Limb (tissue), 2 donors: ENCODE data around the gene TCFL5.

Experiments used
- DNase-seq, 2 donors: peaks; one replicate each; pipeline ENCODE4 v3.0.0-alpha.2; 2016; ENCODE audit errors: extremely low spot score in 2 of 2

Gene TCFL5

DNA sequence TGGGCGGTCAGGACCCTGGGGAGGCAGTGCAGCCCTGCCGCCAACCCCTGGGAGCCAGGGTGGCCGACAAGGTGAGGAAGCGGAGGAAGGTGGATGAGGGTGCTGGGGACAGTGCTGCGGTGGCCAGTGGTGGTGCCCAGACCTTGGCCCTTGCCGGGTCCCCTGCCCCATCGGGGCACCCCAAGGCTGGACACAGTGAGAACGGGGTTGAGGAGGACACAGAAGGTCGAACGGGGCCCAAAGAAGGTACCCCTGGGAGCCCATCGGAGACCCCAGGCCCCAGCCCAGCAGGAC is 48.8 kb downstream of the TCFL5 start:
- DNase-seq: no peak

DNA sequence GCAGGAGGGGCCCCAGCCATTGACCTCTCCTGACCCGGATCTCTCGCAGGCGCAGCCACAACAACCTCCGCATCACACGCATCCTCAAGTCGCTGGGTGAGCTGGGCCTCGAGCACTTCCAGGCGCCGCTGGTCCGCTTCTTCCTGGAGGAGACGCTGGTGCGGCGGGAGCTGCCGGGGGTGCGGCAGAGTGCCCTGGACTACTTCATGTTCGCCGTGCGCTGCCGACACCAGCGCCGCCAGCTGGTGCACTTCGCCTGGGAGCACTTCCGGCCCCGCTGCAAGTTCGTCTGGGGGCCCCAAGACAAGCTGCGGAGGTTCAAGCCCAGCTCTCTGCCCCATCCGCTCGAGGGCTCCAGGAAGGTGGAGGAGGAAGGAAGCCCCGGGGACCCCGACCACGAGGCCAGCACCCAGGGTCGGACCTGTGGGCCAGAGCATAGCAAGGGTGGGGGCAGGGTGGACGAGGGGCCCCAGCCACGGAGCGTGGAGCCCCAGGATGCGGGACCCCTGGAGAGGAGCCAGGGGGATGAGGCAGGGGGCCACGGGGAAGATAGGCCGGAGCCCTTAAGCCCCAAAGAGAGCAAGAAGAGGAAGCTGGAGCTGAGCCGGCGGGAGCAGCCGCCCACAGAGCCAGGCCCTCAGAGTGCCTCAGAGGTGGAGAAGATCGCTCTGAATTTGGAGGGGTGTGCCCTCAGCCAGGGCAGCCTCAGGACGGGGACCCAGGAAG is 49.3 kb downstream of the TCFL5 start:
- no peak for DNase-seq

DNA sequence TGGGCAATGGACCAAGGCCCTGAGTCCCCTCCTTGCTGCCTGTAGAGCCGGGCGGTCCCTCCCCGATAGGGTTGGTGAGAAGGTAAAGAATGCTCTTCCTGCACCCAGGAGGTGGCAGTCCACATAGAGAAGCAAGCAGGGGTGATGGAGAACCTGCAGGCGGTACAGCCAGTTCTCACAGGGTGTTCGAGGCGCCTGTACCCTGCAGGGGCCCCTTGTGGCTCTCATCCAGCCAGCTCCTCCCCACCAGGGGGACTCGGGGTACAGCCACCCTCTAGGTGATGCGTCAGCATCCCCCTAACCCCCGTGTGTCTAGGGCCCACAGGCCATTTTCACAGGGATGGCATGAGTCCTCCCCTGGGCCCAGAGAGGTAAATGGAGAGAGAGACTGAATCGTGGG is 49.9 kb downstream of the TCFL5 start:
- no peak for DNase-seq

DNA sequence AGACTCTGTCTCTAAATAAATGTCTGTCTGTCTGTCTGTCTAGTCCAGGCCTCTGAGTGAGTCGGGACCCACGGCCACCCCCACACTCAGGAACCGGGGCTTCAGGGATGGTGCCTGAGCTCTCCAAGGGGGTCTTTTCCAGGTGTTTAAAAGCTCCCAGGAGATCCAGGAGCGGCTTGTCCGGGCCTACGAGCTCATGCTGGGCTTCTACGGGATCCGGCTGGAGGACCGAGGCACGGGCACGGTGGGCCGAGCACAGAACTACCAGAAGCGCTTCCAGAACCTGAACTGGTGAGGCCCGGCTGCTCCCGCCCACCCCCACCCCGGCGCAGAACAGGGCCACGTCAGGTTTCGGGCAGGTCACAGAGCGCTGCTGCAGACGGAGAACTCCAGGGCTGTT is 50.3 kb downstream of the TCFL5 start:
- no peak for DNase-seq

DNA sequence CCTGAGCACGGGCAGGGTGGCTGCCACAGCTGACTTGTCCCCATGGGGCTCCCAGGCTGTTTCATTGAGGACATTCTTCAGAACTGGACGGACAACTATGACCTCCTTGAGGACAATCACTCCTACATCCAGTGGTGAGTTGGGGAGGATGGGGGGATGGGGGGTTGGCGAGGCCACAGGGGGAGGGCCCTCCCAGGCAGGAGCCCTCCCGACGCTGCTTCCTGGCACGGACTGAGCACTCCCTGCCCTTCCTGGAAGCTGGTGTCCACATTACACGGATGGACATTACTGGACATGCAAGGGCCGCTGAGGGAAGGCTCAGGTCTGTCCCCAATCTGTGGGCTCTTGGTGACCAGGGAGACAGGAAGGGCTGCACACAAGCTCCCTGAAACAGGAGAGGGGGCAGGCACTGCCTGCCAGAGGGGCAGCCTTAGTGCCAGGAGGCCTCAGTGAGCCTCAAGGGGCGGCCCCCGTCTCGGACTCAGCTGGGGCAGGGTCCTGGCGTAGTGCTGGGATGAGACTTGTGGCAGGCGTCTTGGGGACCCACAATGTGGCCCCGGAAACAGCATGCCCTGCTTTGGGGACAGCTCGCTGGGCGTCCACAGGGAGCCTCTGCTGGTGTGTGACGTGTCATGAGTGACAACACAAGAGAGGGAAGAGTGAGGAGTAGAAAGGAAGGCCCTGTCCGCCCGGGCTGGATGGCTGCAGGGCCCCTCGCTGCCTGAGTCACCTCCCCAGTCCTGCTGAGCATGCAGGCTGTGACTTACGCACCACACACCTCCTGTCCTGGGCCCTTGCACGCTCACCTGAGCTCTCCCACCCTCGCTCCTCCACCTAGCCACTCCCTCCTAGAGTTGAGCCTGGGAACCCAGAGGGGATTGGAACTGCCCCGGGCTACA is 51.8 kb downstream of the TCFL5 start:
- no peak for DNase-seq

DNA sequence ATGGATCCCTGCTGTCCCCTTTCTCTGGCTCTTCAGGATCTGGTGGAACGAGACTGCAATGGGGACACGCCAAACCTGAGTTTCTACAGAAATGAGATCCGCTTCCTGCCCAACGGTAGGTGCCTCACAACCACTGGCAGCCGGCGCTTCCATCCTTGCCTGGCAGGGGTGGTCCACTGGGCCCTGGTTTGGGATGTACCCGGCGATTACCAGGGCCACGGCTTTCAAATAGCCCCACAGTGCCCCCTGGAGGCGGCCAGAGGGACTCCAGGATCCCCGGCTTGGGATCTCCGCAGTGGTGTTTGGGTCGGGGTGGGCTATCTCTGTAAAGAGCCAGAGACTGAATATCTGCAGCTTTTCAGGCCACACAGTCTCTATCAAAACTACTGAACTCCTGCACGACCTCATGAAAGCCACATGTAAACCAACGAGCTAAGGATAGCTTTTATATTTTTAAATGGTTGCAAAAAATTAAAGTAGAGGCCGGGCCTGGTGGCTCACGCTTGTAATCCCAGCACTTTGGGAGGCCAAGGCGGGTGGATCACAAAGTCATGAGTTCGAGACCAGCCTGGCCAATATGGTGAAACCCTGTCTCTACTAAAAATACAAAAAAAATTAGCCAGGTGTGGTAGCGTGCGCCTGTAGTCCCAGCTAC is 53.3 kb downstream of the TCFL5 start:
- peak; percentile 45 to 83 for DNase-seq

DNA sequence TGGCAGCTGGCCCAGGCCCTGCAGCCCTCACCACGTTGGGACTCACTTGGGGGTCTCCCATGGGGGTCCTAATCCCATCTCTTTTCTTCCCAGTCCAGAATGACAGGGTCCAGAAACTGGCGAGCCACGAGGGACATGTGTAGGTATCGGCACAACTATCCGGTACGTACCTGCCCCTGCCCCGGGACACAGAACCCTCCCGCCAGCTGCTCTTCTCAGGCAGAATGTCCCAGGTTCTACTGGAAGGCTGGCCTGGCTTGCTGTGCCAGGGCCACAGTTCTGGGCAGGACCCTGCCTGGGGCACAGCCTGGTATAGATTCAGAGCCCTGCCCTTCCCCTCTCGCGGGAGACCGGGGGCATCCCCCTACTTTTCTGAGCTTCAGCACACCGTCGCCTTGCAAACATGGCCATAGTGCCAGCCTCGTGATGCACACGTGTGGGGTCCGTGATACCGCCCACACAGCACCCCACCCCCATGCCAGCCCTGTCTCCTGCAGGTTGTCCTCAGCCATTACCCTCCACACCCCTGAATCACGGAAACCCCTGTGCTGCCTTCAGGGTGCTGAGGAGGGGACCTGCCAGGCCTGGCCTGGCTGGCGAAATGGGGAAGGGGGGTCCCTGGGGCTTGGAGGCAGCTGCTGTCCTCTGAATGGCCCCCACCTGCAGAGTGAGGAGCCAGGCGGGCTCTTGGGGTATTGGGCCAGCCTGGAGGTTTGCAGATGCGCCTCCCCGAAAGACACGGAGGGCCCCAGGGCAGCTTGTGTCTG is 54.0 kb downstream of the TCFL5 start:
- DNase-seq: no peak

DNA sequence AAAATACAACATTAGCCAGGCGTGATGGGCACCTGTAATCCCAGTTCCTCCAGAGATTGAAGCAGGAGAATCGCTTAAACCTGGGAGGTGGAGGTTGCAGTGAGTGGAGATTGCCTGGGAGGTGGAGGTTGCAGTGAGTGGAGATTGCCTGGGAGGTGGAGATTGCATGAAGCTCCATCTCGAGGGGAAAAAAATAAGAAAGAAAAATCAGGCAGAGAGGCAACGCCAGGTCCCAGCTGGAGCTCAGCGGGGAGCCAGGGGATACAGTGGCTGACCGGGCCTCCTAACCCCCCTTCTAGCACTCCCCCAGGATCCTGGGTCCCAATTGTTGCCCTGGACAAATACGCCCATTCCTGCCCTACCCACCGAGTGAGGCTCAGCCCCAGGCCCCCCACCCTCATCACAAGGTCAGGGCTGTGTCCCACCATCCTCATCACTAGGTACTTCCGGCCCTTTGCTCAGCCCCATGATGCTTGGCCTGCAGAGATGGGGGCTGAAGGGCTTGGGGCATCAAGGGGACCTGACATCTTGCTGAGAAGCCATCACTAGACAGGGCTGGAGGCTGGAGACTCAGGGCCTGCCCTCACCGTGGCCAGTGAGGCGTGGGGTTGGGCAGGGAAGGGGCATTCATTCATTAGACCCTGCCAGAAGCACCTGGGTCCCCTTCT is 55.1 kb downstream of the TCFL5 start:
- DNase-seq: no peak

DNA sequence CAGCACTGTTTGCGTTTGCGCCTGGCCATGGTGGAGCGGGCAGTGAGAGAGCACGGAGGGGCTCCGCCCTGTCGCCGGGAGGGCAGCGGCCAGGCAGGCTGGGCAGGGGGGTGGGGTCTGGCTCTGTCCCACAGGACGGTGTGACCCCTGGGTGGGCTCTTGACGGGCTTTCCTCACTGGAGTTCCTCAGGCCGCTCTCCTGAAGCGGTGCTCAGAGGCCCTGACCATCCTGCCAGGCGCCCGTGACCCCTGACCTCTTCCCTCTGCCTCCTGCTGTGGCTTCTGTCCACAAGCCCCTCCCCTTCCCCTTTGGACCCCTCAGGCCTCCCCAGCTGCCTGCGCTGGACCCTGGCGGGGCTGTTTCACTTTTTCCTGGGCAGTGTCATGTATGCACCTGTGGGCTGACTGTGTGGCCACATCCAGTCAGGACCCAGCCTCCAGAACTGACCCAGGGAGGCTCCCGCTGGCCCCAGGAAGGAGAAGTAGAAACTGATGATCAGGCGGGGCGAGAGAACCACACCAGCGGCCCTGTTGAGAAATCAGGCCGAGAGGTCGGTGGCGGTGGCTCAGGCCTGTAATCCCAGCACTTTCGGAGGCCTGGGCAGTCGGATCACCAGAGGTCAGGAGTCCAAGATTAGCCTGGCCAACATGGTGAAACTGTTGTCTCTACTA is 55.8 kb downstream of the TCFL5 start:
- no peak for DNase-seq

DNA sequence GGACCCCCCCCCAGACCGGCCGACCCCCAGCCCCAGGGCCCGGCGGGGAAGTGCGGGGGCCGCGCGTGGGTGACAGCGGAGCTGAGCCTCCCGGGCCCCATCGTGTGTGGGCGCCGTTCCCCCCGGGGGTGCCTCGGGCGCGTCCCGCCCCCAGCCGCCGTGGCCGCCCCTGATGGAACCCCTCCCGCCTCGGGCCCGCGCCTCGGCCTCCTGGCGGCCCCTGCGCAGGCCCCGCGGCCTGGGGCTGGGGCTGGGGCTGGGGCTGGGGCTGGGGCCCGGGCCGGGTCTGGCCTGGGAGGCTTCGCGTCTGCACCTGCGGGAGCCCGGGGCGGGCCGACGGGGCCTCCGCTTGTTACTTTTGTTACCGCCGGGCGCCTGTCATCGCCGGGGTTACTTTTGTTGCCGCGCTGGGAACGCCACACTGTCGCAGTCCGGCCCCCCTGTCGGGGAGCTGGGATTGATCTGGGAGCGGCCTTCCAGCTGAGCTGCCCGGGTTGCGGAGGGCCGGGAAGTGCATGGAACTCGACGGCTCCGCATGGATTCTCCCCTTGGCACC is 56.4 kb downstream of the TCFL5 start:
- peak in 1 of 2 donors; percentile 68 for DNase-seq

DNA sequence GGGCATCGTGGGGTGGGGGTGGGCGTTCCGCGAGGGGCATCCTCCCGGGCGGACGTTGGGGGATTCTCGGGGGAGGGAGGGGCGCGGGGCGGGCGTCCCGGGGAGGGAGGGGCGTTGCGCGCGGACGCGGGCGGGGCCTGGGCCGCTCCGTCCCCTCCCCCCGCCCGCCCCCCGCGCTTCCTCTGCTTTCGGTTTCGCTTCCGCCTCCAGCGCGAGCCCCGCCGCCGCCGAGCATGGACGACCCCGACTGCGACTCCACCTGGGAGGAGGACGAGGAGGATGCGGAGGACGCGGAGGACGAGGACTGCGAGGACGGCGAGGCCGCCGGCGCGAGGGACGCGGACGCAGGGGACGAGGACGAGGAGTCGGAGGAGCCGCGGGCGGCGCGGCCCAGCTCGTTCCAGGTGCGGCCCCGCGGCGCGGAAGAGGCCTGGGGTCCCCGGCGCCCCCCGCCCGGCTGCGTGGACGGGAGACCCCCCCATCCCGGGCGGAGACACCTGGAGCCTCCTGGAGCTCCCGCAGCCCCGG is 56.9 kb downstream of the TCFL5 start, which contains the start of gene OGFR:
OGFR (plus strand) TSS at position 209 of the 528 bp plus-strand sequence; CDS start at position 234, 25 bp downstream.
- peak in 1 of 2 donors; percentile 84 for DNase-seq

DNA sequence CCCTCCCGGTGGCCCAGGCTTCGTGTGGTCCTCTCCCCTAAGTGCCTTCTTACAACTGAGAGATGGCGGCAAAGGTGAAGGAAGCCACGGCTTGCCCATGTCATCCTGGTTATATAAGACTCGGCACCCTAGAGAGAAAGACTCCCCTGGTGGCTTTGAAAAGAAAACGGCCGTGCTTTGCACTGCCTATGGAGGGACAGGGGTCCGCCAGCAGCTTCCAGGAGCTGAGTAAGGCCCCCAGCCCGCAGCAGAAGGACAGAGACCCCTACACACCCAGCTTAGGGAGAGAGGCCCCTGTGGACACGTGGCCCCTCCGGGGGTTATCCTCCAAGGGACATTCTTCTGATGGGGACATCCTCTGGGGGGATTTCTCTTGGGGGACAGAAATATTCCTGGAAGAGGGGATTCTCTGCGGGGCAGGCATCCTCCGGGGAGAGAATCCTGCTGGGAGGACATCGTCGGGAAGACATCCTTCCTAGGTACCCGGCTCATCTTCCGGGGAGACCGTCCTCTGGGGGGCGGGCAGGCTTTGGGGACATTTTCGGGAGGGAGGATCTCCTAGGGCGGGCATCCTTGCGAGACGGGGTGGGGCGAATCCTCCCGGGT is 57.5 kb downstream of the TCFL5 start:
- DNase-seq: no peak

DNA sequence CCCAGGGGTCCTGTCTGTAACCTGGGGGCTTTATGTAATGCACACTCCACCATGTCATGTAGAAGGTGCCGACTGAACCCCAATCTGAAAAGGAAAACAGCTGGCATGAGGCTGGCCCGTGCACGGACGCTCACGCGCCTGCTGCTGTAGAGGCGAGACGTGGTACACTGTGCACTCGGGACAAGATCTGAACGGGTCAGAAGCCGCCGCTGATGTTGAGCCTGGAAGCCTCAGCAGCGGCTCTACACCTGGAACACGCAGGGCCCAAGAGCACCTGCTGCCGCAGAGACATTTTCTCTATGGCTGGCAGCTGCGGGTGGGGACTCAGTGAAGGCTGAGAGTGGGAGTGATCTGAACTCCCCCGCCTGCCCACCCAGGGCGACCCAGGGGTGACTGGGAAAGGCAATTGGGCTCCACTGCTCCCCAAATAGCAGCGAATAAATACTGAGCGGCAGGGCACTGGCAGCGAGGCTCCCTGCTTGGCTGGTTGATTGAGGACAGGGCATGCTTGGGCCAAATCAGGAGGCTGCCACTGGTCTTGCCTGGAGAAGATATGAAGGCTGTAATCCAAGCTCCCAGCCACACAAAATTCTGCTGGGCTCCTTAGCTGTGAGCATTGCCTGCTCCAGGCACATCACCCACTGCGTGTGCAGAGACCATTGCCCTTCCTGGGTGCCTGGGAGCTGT is 59.5 kb downstream of the TCFL5 start:
- no peak for DNase-seq

DNA sequence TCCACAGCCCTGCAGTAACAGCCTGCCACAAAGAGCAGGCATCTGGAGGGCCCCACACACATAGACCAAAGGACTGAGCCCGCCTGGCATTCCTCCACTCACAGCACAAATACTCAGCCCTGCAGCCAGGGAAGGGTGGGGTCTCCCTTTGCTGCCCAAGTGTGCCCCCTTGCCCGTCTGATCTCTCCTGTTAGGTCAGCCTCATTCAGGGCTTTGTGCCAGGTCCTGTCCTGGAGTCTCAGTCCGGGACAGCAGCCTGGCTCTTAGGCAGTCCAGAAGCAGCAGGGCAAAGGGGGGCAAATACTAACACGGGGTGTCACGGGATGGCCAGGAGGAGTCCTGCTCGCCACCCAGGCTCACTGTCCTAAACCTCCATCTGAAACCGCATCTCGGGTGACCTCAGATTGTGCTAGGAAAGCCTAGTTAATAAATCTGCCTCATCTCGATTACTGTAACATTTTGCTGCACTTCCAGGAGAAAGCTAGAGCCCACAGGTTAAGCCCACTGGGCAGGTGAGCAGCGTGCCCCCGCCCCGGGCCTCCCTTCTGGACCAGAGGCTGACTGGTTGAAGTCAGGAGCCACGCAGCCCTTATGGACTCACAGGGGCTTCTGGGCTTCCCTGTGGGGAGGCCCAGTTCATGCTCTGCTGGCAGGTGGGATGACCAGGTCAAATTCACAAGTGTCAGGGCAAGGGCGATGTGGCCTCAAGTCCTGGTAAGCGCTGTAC is 60.2 kb downstream of the TCFL5 start:
- no peak for DNase-seq

DNA sequence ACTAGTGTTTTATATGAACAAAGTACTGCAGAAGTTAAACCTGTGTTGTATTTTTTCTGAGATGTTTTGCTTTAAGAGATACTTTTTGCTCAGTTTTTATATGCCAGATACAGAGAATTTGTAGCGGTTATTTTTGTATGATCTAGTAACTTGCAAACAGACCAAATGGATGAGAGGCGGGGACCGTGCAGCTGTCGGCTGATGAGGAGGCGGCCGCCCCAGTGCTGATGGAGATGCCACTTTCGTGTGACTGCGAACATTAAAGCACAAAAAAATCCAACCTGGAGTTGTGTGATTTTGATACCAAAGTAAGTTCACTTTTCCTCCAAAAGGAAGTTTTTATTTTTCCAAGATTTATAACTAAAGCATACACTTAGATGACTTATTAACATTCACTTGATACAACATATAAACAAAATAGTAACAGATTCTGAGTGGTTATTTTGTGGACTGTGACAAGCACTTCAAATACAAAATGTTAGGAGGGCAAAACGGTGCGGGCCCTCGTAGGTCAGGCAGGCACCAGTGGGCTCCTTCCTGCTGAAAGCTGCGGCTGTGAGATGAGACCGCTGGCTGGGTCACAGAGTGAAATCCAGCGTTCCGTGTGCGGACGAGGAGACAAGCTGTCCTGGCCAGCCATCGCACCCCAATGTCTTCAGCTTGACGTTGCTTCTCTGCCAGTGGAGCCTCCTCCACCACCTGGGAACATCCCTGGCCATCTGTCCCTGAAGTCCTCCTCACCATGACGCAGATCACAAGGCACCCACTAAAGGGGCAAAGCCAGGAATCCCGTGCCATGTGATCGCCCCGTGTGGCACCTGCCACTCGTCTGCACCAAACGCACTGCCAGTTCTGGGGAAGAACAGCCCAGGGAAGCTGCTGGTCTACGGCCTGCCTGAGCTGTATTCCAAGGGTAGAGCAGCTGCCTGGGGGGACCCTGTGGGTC is 61.0 kb downstream of the TCFL5 start:
- no peak for DNase-seq

DNA sequence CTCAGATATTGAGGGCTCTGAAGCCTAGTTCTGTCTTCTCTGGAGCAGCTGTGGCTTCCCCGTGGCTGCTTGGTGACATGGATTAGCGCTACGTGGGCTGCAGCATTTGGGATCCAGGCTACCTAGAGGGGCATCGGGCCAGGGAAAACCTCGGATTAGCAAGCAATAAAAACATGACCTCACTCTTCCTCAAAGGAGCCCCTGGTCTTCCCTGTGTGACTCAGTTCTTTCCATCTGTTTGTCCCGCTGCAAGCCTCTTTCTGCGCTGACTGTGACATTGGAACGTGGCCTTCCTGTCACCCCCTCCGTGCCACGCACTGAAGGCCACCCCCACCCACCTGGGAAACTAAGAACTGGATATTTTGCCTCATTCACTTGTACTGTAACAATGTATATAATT is 61.7 kb downstream of the TCFL5 start:
- no peak for DNase-seq

DNA sequence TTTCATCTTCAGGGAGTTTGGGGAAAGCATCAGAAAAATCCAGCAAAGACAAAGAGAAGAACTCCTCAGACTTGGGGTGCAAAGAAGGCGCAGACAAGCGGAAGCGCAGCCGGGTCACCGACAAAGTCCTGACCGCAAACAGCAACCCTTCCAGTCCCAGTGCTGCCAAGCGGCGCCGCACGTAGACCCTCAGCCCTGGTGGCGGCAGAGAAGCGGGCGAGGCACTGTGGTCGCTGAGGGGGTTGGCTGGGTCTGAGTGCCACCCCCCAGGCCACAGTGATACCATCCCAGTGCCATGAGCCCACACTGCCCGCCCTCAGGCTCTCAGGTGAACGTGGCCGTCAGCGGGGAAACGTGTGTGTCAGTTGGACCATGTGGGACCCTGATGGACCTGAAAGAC is 62.2 kb downstream of the TCFL5 start:
- DNase-seq: no peak
